Upper lobe of left lung (tissue), 4 donors: ENCODE results near the gene DDX31.

Source experiments
- CTCF ChIP-seq, 6 experiments: fragments of 450-650 bp in 4 of 6; fragments of 200-600 bp in 2 of 6; sonication (generic) in 2 of 6; IDR thresholded peaks; one replicate each; pipeline ENCODE4 v1.5.1; 2016 to 2019; ENCODE audit warnings: antibody characterized with exemption in 6 of 6
- EP300 ChIP-seq, 4 donors: sonication (generic); formaldehyde crosslinking; IDR thresholded peaks; one replicate each; pipeline ENCODE4 v1.5.1; 2017; ENCODE audit warnings: antibody characterized with exemption in 4 of 4, control low read depth in 2 of 4
- POLR2A ChIP-seq, 4 donors: fragments of 450-650 bp; IDR thresholded peaks; one replicate each; pipeline ENCODE4 v1.5.1; 2016 to 2017; ENCODE audit warnings: antibody characterized with exemption in 4 of 4, mild to moderate bottlenecking in 2 of 4
- POLR2AphosphoS5 ChIP-seq, 2 donors: sonication (generic); formaldehyde crosslinking; IDR thresholded peaks; one replicate each; pipeline ENCODE4 v1.5.1; 2017; ENCODE audit warnings: antibody characterized with exemption in 2 of 2

- no peak for TF ChIP-seq CTCF (IDR thresholded peaks at IDR 0.05)
- no peak for TF ChIP-seq POLR2A (IDR thresholded peaks at IDR 0.05)
- no peak for TF ChIP-seq EP300 (IDR thresholded peaks at IDR 0.05)
- TF ChIP-seq POLR2AphosphoS5 (IDR thresholded peaks at IDR 0.05): no peak
Measured at GRCh38 chr9:132584601-132585560, 84.9 kb downstream of the DDX31 start.
